Adrenal gland (tissue), 12 donors: Measurements from ENCODE around the gene SYDE2. TPM values are rescaled to one million over a fixed set of nuclear protein-coding genes. Genes with fewer than 3 reads are reported as not detected.

ENCODE experiments used
- DNase-seq, 7 donors: peaks; one replicate each; pipeline ENCODE4 v3.0.0-alpha.2; 2019 to 2020
- H3K27ac ChIP-seq, 5 donors: fragments of 200-600 bp; sonication (generic) in 4 of 5; 1 replicate in 3 of 5; 2 replicates in 2 of 5; pipeline versions ENCODE4 v1.5.1 to v1.8.0; 2016 to 2020; ENCODE audit warnings: mild to moderate bottlenecking in 1 of 5
- H3K27me3 ChIP-seq: fragments of 200-600 bp; 2 replicates; pipeline ENCODE4 v1.8.0; 2021
- H3K36me3 ChIP-seq, 2 donors: fragments of 200-600 bp; replicated peaks in 1 of 2; 1 replicate in 1 of 2; 2 replicates in 1 of 2; pipeline versions ENCODE4 v1.5.1 to v1.8.0; 2018 to 2022
- H3K4me1 ChIP-seq, 2 donors: fragments of 200-600 bp; replicated peaks in 1 of 2; 1 replicate in 1 of 2; 2 replicates in 1 of 2; pipeline versions ENCODE4 v1.5.1 to v1.8.0; 2018 to 2021
- H3K4me3 ChIP-seq, 4 donors: fragments of 200-600 bp; sonication (generic) in 3 of 4; one replicate each; pipeline ENCODE4 v1.5.1; 2016 to 2018
- H3K9me3 ChIP-seq, 3 donors: fragments of 200-600 bp; sonication (generic) in 1 of 3; replicated peaks in 1 of 3; 1 replicate in 2 of 3; 2 replicates in 1 of 3; pipeline versions ENCODE4 v1.5.1 to v1.8.0; 2016 to 2021
- POLR2A ChIP-seq, 2 donors: fragments of 450-650 bp; IDR thresholded peaks; one replicate each; pipeline ENCODE4 v1.6.1; 2017; ENCODE audit warnings: antibody characterized with exemption in 2 of 2, mild to moderate bottlenecking in 2 of 2, moderate library complexity in 1 of 2
- WGBS, 4 donors: extraction: QIAGEN DNeasy Blood & Tissue Kit in 2 of 4; methylation state at CpG; one replicate each; pipeline versions ENCODE4 v1.1.5 to v1.1.7; 2013 to 2017; 5-methylcytosine and 5-hydroxymethylcytosine counted together
- intact Hi-C, 2 donors: fragments of 100-400 bp; cut with DNase I; formaldehyde crosslinking; loops; one replicate each; pipeline versions ENCODE4 v1.14.1 to v1.15.0; 2022 to 2023
- polyA plus RNA-seq, 3 donors: library from polyadenylated mRNA; stranded (reverse); fragments of 200-250 nt in 2 of 3; fragments of 350-450 nt in 1 of 3; fragmentation: Illumina TruSeq in 1 of 3; extraction: RNeasy Lipid Tissue Mini Kit (QIAGEN cat#74804) in 1 of 3; gene quantifications; one replicate each; pipeline ENCODE4 v1.2.3, GENCODE V29; 2013 to 2014
- total RNA-seq, 9 donors: library from RNA; depleted of rRNA in 4 of 9; stranded (reverse); fragments of >200 nt in 4 of 9; fragments of 120-200 nt in 1 of 9; fragmentation: NEBNext Ultra II Directional in 1 of 9; extraction: Animal tissue kit (Norgen Biotek cat#: 25700) in 1 of 9; gene quantifications; one replicate each; pipeline versions ENCODE4 v1.1.0 to v1.2.4, GENCODE V29; 2013 to 2023
- TF ChIP-seq, protein P1 (sequence below), 6 experiments: fragments of 450-650 bp in 4 of 6; fragments of 200-600 bp in 2 of 6; sonication (generic) in 1 of 6; IDR thresholded peaks; 1 replicate in 5 of 6; 2 replicates in 1 of 6; pipeline versions ENCODE4 v1.5.1 to v1.8.0; 2016 to 2021; ENCODE audit warnings: antibody characterized with exemption in 6 of 6, mild to moderate bottlenecking in 2 of 6, moderate library complexity in 1 of 6
- donor health status: healthy with polysubstance abuse.
- donor health status: Bipolar disorder and iron deficiency.
- donor health status: DM: yes; HTN: yes; CAD: no.
- donor health status: DM: no; HTN: no; CAD: no.
- donor health status: DM: no; HTN: no; CAD: no.
- donor health status: DM: yes; HTN: yes; CAD: no.

The SYDE2 gene
- total and polyA plus RNA-seq, 12 donors, result 0.40 to 6.3 (median 4.2) TPM

DNA sequence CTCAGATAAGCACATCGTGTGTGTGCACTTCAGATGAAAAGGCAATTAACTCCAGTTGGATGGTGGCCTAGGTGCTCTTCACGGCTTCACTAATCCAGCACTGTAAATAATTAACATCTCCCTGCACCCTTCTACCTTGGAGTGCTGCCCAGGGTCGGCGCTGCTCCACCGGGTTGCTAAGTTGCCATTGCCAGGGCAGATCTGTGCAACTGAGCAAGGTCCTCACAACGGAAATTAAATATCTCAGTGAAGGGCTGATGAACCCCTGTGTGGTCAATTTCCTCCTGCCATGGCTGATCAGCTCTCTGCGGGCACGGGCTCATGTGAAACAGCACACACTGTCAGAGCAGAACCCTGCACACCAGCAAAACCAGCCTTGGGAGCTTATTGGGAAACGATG, 63.2 kb downstream of the SYDE2 start:
- Histone ChIP-seq H3K4me3 (no peak overlapping the region), H3K36me3 (no peaks in the 10 kb centered on the region), H3K27ac (no peak overlapping the region), H3K4me1 (peaks cover 0 to 8% of the 10 kb centered on the region in 2 donors), H3K9me3 (no peaks in the 10 kb centered on the region), H3K27me3 (no peaks in the 10 kb centered on the region)
- intact Hi-C loops, result no loop called here
- DNase-seq, result peak in 6 of 7 donors; percentile 22 to 57 (median 38)
- WGBS, 4 donors, result 41 to 53% (median 49%) methylated on average over 9 of the region's 9 CpGs
- TF ChIP-seq POLR2A (IDR thresholded peaks at IDR 0.05), result no peak

DNA sequence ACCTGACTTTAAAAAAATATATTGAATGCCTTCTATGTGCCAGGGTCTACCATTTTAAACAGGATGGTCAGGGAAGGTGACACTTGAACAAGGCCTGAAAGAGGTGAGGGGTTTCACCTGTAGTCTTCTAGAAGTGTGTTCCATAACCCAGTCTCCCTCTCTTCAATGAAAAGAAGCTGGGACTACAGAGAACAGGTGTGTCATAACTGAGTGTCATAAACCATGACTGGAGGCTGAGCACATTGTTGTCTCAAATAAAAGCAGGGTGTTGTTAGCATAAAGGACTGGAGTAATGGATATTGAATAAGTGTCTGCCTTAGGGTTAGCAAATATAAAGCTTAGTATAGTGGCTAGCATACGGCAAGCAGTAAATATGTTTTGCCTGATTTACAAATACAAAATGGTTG, 65.4 kb downstream of the SYDE2 start:
- Histone ChIP-seq H3K27ac (no peak overlapping the region), H3K27me3 (no peaks in the 10 kb centered on the region), H3K9me3 (no peaks in the 10 kb centered on the region), H3K36me3 (no peaks in the 10 kb centered on the region), H3K4me1 (peaks cover 0 to 8% of the 10 kb centered on the region in 2 donors), H3K4me3 (no peak overlapping the region)
- 89 to 100% (median 94%) methylated on average over 1 of the region's 1 CpG for WGBS, 4 donors
- intact Hi-C loops, result no loop called here
- no peak for DNase-seq
- TF ChIP-seq, protein P1, sequence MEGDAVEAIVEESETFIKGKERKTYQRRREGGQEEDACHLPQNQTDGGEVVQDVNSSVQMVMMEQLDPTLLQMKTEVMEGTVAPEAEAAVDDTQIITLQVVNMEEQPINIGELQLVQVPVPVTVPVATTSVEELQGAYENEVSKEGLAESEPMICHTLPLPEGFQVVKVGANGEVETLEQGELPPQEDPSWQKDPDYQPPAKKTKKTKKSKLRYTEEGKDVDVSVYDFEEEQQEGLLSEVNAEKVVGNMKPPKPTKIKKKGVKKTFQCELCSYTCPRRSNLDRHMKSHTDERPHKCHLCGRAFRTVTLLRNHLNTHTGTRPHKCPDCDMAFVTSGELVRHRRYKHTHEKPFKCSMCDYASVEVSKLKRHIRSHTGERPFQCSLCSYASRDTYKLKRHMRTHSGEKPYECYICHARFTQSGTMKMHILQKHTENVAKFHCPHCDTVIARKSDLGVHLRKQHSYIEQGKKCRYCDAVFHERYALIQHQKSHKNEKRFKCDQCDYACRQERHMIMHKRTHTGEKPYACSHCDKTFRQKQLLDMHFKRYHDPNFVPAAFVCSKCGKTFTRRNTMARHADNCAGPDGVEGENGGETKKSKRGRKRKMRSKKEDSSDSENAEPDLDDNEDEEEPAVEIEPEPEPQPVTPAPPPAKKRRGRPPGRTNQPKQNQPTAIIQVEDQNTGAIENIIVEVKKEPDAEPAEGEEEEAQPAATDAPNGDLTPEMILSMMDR (IDR thresholded peaks at IDR 0.05), result no peak
- no peak for TF ChIP-seq POLR2A (IDR thresholded peaks at IDR 0.05)

DNA sequence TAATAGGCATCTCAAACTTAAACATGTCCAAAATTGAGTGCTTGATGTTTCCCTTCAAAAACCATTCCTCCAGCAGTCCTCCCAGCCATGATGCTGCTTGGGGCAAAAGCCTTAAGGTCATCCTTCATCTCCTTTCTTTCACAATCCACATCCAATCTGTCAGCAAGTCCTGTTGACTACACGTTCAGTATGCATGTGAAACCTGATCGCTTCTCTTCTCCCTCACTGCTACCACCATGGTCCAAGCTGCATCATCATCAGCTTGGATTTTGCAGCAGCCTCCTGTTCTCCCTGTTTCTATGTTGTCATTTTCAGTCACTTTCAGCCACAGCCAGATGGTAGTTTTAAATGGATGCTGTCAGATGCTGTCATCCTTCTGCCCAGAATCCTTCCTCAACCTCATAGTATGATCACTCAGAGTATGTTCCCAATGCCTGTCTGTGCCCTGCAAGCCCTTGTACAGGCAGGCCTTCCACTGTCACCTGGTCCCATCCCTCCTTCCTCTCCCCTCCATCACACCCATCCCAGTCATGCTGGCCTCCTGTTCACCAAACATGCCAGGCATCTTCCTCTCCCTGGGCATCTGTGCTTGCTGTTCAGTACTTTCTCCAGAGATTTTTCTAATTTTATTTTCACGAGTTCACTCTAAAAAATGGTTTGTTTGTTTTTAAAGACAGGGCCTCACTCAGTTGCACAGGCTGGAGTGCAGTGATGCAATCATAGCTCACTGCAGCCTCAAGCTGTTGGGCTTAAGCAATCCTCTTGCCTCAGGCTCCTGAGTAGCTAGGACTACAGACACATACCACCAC, 66.0 kb downstream of the SYDE2 start:
- intact Hi-C loops, result no loop called here
- Histone ChIP-seq H3K36me3 (no peaks in the 10 kb centered on the region), H3K9me3 (no peaks in the 10 kb centered on the region), H3K27ac (no peak overlapping the region), H3K4me3 (no peak overlapping the region), H3K4me1 (peaks cover 0 to 8% of the 10 kb centered on the region in 2 donors), H3K27me3 (no peaks in the 10 kb centered on the region)
- whole genome bisulfite sequencing, 4 donors, result 62 to 71% (median 66%) methylated on average over 3 of the region's 3 CpGs
- peak in 1 of 7 donors; percentile 24 for DNase-seq
- TF ChIP-seq, protein P1 (IDR thresholded peaks at IDR 0.05), result no peak
- no peak for TF ChIP-seq POLR2A (IDR thresholded peaks at IDR 0.05)

DNA sequence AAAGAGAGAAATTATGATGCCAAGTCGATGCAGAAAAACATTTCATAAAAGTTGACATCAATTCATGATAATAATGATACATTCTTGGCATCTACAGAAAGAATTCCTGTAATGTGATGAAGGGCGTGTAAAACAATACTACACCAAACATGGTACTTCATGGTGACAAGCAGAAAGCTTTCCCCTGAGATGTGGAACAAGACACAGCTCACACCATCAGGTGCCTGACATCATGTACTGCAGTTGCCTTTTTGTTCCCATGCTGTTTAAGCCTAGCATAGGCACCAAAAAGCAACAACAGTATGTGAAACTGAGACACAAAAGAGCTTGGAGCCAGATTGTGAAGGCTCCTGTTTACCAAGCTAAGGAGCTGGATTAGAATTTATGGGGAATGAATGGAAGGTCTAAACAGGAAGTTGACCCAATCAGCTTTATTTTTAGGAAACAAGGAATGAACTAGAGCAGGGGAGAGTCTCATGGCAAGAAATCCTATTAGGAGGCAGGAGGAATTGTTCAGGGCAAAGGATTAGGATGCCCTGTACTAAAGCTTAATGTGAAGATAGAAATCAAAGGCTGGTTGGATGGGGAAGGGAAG, 67.2 kb downstream of the SYDE2 start:
- no peak for TF ChIP-seq POLR2A (IDR thresholded peaks at IDR 0.05)
- TF ChIP-seq, protein P1 (IDR thresholded peaks at IDR 0.05), result no peak
- Histone ChIP-seq H3K9me3 (no peaks in the 10 kb centered on the region), H3K27me3 (no peaks in the 10 kb centered on the region), H3K4me3 (no peak overlapping the region), H3K36me3 (no peaks in the 10 kb centered on the region), H3K27ac (no peak overlapping the region), H3K4me1 (peaks cover 0 to 8% of the 10 kb centered on the region in 2 donors)
- DNase-seq, result no peak
- 32 to 51% (median 45%) methylated on average over 2 of the region's 2 CpGs for WGBS, 4 donors
- intact Hi-C loops, result no loop called here
